NCI-H2029 (cell line): ENCODE measurements around the gene HLA-DOB.
"Not testable (repeated sequence)": the region's sequence is repeated elsewhere in the genome, so short reads cannot be mapped to it uniquely, and the experiment has no call there.

Experiments
- DNase-seq: peaks from one replicate; lab custom pipeline; 2025; lab: John Stamatoyannopoulos, UW

Gene HLA-DOB

GRCh38 chr6:32807020-32807580 is 9.7 kb downstream of the HLA-DOB start:
- DNase-seq, result no peak

GRCh38 chr6:32805404-32805803 is 11.4 kb downstream of the HLA-DOB start:
- not testable (repeated sequence) for DNase-seq

GRCh38 chr6:32803416-32803815 is 13.4 kb downstream of the HLA-DOB start:
- DNase-seq, result no peak

- no peak for DNase-seq
Observed at GRCh38 chr6:32799740-32800139, 17.1 kb downstream of the HLA-DOB start.

GRCh38 chr6:32799168-32799567 is 17.6 kb downstream of the HLA-DOB start:
- no peak for DNase-seq

- peak; percentile 35 for DNase-seq
Observed at GRCh38 chr6:32796848-32797776, 19.7 kb downstream of the HLA-DOB start.

GRCh38 chr6:32794510-32794909 is 22.3 kb downstream of the HLA-DOB start:
- DNase-seq, result no peak

- DNase-seq, result no peak
Observed at GRCh38 chr6:32792901-32793435, 23.8 kb downstream of the HLA-DOB start.

GRCh38 chr6:32790306-32790705 is 26.5 kb downstream of the HLA-DOB start:
- DNase-seq, result no peak

- peak; percentile 13 for DNase-seq
Observed at GRCh38 chr6:32785781-32786533, 30.8 kb downstream of the HLA-DOB start.

GRCh38 chr6:32782923-32783322 is 33.9 kb downstream of the HLA-DOB start:
- DNase-seq, result not testable (repeated sequence)

- no peak for DNase-seq
Observed at GRCh38 chr6:32779036-32779435, 37.8 kb downstream of the HLA-DOB start.

GRCh38 chr6:32775071-32775470 is 41.7 kb downstream of the HLA-DOB start:
- DNase-seq, result no peak

GRCh38 chr6:32774426-32774825 is 42.4 kb downstream of the HLA-DOB start:
- DNase-seq, result no peak

GRCh38 chr6:32772656-32773055 is 44.1 kb downstream of the HLA-DOB start:
- DNase-seq, result no peak

- DNase-seq, result no peak
Observed at GRCh38 chr6:32764048-32764447, 52.8 kb downstream of the HLA-DOB start.

- DNase-seq, result no peak
Observed at GRCh38 chr6:32763421-32763820, 53.4 kb downstream of the HLA-DOB start, which contains the start of gene HLA-DQB2. TSS of gene HLA-DQB2 (minus strand) at chr6:32763532. CDS start at chr6:32763470, 62 bp downstream.
